H1 (cell line): Measurements from ENCODE around the gene SPOCK2. TPM values are rescaled to one million over a fixed set of nuclear protein-coding genes. Genes with fewer than 3 reads are reported as not detected.

Source experiments
- ATF3 ChIP-seq: IDR thresholded peaks from 2 replicates; pipeline ENCODE4 v1.6.1; 2011; ENCODE audit warnings: low read depth, mild to moderate bottlenecking, low read length; ENCODE audit not compliant: insufficient read depth
- BACH1 ChIP-seq: IDR thresholded peaks from 2 replicates; pipeline ENCODE4 v1.6.1; 2012; ENCODE audit warnings: low read length, improper control_type of control experiment
- CHD7 ChIP-seq: fragments of 300-600 bp; sonication (generic); IDR thresholded peaks from 2 replicates; pipeline ENCODE4 v1.7.1; 2012; ENCODE audit warnings: low read length, moderate library complexity, mild to moderate bottlenecking, inconsistent platforms; ENCODE audit not compliant: insufficient replicate concordance
- CREB1 ChIP-seq: IDR thresholded peaks from 2 replicates; pipeline ENCODE4 v1.6.1; 2012; ENCODE audit warnings: inconsistent platforms
- GTF2F1 ChIP-seq: IDR thresholded peaks from 2 replicates; pipeline ENCODE4 v1.6.1; 2012; ENCODE audit warnings: low read depth, low read length, improper control_type of control experiment, borderline replicate concordance
- HDAC2 ChIP-seq, 2 experiments: fragments of 300-600 bp in 1 of 2; sonication (generic) in 1 of 2; IDR thresholded peaks; 2 replicates each; pipeline ENCODE4 v1.6.1; 2011 to 2012; ENCODE audit warnings: low read depth in 2 of 2, low read length in 2 of 2, mild to moderate bottlenecking in 2 of 2, moderate library complexity in 2 of 2, borderline replicate concordance in 1 of 2, inconsistent platforms in 1 of 2
- NRF1 ChIP-seq: IDR thresholded peaks from 2 replicates; pipeline ENCODE4 v1.6.1; 2011; ENCODE audit warnings: mild to moderate bottlenecking, low read depth, low read length, improper control_type of control experiment
- SAP30 ChIP-seq: fragments of 300-600 bp; sonication (generic); IDR thresholded peaks from 2 replicates; pipeline ENCODE4 v1.7.1; 2012; ENCODE audit warnings: low read length, moderate library complexity, mild to moderate bottlenecking, inconsistent platforms; ENCODE audit not compliant: insufficient read depth, insufficient replicate concordance
- SIN3A ChIP-seq, 2 experiments: IDR thresholded peaks in 1 of 2; conservative IDR thresholded peaks in 1 of 2; 2 replicates each; pipeline ENCODE4 v1.6.1; 2011 to 2012; ENCODE audit warnings: low read length in 2 of 2, improper control_type of control experiment in 1 of 2, low read depth in 1 of 2, mild to moderate bottlenecking in 1 of 2
- SP2 ChIP-seq: IDR thresholded peaks from 2 replicates; pipeline ENCODE4 v1.6.1; 2012; ENCODE audit warnings: mild to moderate bottlenecking, low read length, inconsistent platforms
- TEAD4 ChIP-seq: IDR thresholded peaks from 2 replicates; pipeline ENCODE4 v1.6.1; 2012; ENCODE audit warnings: low read depth, low read length, inconsistent platforms, mixed read lengths
- polyA plus RNA-seq, 7 experiments: library from polyadenylated mRNA; depleted of rRNA in 3 of 7; stranded (reverse) in 5 of 7; unstranded in 2 of 7; fragments of >200 nt in 5 of 7; fragments of 200-250 nt in 2 of 7; gene quantifications; 1 replicate in 5 of 7; 2 replicates in 1 of 7; 4 replicates in 1 of 7; pipeline versions ENCODE4 v1.2.1 to v1.2.3, GENCODE V29; 2011 to 2013; ENCODE audit warnings: missing spikeins in 2 of 7, mixed read lengths in 2 of 7
- total RNA-seq: library from RNA; stranded (reverse); fragmentation: NEBNext Ultra II Directional; extraction: Animal tissue kit (Norgen Biotek cat#: 25700); gene quantifications from 2 replicates; pipeline ENCODE4 v1.2.1, GENCODE V29; 2021

The SPOCK2 gene
- total and polyA plus RNA-seq, 2 of the 8 experiments (the other 6 are each of a cell fraction or from before 2014, with no cell fraction given) = 1.5 to 1.9 TPM

- TF ChIP-seq CHD7 = no peak
- no peak for TF ChIP-seq CREB1
- TF ChIP-seq HDAC2 (IDR thresholded peaks at IDR 0.05; ENCODE audit: borderline replicate concordance in 1 of 2, low read depth in 2 of 2, low read length in 2 of 2) = no peak
- no peak for TF ChIP-seq SAP30
- TF ChIP-seq NRF1 = no peak
- no peak for TF ChIP-seq SP2
- TF ChIP-seq TEAD4 = no peak
- no peak for TF ChIP-seq ATF3
- TF ChIP-seq BACH1 = no peak
- no peak for TF ChIP-seq GTF2F1
- TF ChIP-seq SIN3A (conservative IDR thresholded peaks at IDR 0.05 in 1 of 2, IDR thresholded peaks at IDR 0.05 in 1 of 2; ENCODE audit: low read depth in 1 of 2, low read length in 2 of 2) = no peak
These were observed 7.1 kb downstream of the SPOCK2 start (continued) for GRCh38 chr10:72081210-72081609.
